RCC 7860 (cell line): ENCODE measurements around the gene FNDC7.
A peak's percentile ranks its signal among the peaks of the same experiment; 100 is the strongest.
"Not testable (repeated sequence)": the region's sequence is repeated elsewhere in the genome, so short reads cannot be mapped to it uniquely, and the experiment has no call there.

Source experiments
- DNase-seq: peaks from one replicate; pipeline ENCODE4 v3.0.0-alpha.2; 2015; ENCODE audit warnings: low spot score
- FAIRE-seq: peaks from 2 replicates; lab custom pipeline; 2012; peaks lifted over from hg19 to GRCh38; lab: Jason Lieb, UNC

Gene FNDC7

DNA sequence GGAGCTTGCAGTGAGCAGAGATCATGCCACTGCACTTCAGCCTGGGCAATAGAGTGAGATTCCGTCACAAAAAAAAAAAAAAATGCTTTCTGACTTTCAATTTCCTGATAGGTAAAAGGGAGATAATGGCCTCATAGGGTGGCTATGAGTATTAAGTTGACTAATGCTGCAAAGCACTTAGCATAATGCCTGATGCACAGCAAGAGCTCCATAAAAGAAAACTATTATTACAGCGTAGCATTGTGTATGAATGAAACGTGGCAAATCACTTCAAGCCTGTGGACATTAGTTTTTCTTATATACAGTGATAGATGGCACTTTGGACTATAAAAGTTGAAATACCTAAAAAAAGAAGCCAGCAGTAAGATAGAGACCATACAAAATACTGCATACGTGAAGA lies 16.8 kb downstream of the FNDC7 start:
- FAIRE-seq (no peak), DNase-seq (no peak)

DNA sequence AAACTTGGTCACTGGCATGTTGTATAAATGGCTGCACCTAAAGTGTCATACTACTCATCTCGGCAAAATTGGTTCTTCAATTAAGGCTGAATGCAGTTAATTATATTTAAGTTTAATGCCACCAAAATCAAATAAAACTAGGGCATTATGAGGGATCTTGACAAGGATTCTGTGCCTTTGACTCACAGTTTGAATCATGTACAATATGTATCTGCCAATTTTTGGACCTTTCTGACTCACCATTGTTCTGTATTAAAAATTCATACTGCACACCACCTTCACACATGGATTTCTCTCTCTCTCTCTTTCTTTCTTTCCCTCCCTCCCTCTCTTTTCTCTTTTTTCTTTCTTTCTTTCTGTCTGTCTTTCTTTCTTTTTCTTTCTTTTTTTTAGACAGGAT lies 19.7 kb downstream of the FNDC7 start:
- DNase-seq (no peak), FAIRE-seq (no peak)

DNA sequence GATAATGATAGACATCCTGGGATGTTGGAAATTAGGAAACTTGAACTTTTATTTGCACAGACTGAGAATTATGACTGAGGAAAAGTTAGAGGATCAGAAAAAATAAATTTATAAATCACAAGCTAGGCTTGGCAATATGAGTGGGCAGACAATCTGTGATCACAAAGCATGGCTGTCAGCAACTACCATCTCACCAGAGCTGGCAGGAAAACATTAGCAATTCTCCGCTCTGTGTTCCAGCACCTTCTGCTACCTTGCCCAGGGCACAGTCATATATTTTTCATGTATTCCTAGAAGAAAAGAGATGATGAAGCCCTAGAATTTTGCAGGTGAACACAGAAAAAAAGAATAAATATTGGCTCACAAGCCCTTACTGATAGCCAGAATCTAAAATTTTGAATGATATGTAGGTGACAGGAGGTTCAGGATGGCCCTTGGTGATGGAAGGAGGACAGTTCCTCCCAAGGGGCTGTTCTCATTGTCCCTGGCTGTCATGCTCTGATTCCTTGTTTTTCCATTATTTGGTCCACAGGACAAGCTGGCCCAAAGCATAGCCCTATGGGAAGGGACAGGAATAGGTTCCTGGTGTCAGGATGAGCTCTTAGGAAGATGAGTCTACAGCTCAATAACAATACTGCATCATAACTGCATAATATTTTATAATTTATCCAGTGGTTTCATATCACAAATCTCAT lies 21.6 kb downstream of the FNDC7 start:
- no peak for FAIRE-seq

DNA sequence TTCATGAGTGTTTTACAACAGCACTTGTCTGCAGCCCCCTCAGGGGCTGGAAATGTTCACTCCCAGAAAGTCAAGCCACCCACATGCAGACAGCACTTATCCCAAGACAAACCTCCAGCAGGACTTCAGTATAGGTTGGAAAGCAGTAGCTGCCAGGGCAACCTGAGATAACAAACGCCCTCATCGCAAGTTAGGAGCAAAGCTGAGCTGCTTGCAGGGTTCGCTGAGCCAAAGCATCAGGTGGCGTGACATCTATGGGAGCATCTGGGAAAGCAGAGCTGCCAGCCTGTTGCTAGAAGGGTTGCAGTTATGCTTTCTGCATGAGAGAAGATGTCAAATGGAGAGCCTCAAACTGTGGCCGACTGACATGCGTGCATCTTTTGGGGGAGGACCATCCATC lies 29.5 kb downstream of the FNDC7 start:
- no peak for DNase-seq
- FAIRE-seq = no peak

More for the DNA sequence above, 21.6 kb downstream of the FNDC7 start:
- no peak for DNase-seq

DNA sequence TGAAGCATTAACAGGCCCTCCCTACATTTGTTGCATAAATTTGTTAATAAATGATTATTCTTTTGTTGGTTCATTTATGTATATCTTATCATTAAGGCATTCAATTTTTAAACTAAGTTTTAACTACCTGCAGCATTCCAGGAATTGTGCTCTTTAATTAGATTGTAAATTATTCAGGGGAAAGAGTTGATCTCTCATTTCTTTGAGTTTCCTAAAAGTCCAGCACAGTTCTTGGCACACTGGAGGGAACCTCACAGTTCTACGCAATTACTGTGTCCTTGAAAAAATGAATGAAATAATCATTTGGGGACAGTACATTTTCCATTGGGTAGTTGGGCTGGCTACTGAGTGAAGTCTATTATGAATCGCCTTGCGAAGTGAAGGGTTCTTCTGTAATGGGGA lies 33.3 kb downstream of the FNDC7 start:
- FAIRE-seq = no peak
- DNase-seq = no peak

DNA sequence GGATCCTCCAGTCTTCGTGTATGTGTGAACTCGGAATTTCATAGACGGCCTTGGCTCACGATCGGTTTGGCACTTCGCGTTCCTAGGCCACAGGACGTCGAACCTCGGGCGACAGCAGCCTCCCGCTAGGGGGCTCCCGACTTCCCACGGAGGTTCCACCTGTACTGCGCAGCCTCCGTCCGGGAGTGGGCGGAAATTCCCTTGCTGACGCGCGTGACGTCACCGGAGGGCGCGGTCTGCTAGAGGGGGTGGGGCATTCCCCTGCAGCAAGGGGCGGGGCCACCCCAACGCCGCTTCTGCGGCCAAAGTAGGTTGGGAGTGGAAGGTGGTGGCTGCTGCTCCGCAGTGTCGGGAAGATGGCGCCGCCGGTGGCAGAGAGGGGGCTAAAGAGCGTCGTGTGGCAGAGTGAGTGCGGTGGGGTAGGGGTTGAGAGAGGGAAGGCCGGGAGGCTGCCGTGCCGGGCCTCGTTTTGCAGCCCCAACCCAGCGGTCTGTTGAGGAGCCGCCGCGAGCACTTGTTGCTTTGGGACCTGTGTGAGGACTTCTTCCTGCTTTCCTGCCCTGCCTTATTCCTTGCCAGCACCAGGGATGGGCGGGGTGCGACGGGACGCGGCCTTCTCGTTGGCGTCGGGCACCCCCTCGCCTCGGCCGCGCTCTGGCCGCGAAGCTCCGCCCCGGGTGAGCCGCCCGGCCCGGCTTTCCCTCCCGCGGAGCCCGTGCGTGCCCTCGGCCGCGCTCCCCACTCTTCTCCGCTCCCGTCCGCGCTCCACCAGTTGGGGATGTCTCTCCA lies 33.9 kb downstream of the FNDC7 start, which contains the start of gene STXBP3:
Gene STXBP3 (plus strand): TSS at position 293 of the 789 bp plus-strand sequence. CDS start 64 bp downstream, at position 357.
- DNase-seq = peak; percentile 94
- peak; percentile 86 for FAIRE-seq

DNA sequence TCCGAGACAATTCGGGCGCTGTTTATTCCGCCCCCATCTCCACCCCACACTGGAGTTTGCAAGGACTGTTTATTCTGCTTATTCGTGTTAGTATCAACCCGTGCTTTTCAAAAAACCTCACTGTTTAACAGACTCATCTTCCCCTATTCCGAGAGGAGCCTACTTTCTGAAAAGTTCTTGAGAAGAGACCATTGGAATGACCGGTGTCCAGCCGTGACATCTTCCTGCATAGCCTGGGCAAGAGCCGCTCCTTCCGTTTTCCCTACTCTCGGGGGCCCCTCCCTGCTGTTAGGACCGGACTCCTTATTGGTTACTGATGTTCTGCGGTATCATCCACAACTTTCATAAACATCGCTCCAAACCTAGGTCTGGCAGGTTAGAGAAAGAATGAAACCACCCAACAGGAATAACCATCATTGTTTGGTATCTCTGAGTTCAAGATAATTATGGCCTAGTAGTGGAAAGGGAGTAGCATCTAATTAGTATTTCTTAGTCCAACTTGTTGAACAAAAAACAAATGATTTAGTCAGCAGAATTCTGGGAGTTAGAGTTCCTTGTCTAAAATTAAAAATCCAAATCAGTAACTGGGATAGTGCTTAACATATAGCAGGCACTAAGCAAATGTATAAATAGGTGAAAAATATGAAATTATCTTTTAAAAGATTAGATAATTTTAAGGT lies 34.6 kb downstream of the FNDC7 start:
- FAIRE-seq = peak; percentile 77
- peak; percentile 74 for DNase-seq

DNA sequence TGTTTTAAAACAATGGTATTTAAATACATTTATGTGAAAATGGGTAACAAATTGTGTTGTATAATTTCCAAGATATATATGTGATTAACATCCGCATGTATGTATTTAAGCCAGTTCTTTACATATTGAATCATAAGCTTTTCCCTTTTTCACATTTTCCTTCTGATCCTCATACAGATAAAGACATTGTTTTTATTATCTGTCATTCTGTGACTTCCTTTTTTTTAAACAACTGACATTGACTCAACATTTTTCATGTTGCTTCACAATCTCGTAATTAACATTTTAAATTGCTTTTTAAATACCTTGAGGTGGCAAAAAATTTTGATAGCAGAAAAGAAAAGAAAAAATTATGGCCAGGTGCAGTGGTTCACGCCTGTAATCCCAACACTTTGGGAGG lies 35.2 kb downstream of the FNDC7 start:
- DNase-seq = no peak
- FAIRE-seq = no peak

DNA sequence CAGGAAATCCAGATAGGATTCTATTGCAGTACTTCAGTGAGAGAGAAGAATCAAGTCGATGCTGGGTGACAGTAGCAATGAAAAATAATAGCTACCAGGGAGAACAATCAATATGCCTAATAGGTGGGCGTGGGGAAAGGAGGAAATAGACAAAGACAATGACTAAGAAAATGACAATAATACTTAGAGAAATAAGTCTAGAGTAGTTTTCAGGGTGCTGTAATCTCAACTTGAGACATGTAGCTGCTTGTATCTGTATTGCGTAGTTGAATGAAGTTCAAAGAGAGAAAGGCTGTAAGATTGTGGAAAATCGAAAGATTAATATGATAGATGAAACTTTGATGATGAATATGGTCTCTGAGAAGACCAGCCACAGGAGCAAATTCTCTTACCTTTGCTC lies 36.4 kb downstream of the FNDC7 start:
- DNase-seq = no peak
- no peak for FAIRE-seq

DNA sequence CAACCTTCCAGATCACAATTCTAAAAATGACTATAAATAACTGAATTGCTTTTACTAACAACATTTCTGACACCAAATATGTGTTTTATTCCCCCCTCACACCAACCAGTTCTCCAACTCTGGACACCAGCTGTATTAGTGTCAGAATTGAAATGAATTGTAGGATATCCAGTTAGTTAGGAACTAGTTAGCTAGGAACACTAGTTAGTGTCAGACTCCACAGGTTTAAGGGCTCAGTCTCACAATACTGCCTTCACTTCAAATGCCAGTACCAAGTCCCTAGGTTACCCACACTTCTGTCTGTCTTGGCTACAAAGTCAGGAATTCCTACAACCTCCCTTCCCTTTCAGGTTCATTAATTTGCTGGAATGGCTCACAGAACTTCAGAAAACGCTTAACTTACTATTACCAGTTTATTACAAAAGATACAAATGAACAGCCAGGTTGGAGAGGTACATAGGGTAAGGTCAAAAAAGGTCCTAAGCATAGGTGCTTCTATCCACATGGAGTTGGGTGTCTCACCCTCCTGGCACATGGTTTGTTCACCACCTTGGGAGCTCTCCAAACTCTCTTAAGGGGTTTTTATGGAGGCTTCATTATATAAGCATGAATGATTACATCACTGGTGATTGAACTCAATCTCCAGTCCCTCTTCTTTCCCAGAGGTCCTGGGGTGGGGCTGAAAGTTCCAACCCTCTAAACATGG lies 37.9 kb downstream of the FNDC7 start:
- FAIRE-seq (peak; percentile 50), DNase-seq (peak; percentile 24)

DNA sequence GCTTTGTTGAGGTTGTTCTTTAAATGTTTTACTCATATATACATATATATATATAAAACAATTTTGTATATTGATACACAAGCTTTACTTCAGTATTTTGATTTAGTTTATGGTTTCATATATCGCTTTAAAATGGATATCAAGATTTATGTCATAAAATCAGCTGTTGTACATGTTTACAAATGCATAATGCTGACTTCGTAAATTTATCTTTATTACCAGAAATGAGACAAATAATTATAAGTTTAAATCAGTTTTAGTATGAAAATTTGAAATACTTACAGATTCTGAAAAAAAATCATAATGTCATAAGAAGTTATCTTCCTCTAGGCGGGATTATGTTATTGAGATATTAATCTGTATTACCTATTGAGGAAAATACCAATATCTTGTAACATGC lies 40.7 kb downstream of the FNDC7 start:
- DNase-seq (no peak), FAIRE-seq (no peak)

DNA sequence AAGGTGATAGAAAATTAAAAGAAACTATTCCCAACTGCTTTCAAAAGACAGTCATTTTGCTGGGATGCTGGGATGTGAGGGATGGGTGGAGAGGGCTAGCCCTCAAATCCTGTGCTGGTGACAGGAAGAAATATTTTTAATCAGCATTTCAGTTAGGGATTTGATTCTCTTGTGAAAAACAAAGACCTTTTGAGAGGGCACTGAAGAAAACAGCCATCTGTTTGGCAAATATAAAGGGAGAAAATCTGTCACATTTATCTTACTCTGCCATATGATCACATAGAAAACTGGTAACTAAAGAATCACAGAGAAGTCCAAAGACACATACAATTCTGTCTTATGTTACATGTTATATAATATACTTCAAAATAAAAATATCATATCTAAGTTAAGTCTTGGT lies 46.1 kb downstream of the FNDC7 start:
- no peak for FAIRE-seq
- no peak for DNase-seq

DNA sequence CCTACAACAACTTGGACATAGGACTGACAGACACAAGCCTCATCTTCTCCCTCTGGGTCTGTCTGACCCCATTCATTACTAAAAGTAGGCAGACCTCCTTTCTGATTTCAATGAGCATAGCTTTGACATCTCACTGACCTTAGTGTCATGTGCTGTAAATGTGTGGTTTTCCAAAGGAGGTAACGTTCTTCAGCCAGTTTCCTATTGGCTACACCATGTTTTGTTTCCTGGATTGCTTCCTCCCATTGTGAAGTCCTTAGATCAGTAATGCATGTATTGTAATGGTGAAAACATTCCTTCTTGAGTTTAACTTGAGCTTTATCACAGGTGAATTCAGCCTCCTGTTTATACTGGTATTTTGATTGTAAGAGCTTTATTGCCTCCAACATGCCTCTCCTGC lies 54.4 kb downstream of the FNDC7 start:
- no peak for FAIRE-seq

DNA sequence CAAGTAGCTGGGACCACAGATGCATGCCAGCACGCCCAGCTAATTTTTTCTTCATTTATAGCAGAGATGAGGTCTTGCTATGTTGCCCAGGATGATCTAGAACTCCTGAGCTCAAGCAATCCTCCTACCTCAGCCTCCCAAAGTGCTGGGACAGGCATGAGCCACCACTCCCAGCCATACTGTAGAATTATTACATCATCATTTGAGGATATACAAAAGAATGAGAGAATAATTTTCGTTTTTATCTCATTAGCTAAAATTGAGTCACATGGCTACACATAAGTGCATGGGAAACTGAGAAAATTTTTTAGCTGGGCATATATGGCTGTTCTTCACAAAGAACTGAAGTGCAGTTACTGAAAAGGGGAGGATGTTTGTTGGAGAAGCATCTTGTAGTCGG lies 55.0 kb downstream of the FNDC7 start:
- no peak for FAIRE-seq
- no peak for DNase-seq

More for the DNA sequence above, 54.4 kb downstream of the FNDC7 start:
- DNase-seq = no peak

DNA sequence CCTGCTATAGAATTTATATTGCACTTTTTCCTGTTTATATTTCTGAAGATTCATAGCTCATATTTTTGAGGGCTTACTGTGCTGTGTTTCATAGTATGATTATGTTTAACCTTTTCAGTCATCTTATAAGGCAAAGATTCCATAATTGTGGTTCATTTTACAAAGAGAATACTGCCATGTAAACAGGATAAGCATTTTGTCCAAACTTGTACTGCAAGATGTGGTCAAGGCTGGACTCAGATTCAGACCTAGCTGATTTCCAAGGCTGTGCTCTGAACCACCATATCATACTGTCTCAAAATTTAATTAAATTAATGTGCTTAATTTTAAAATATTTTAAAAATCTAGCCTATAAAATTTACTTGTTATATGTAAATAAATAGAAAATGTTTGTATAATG lies 65.1 kb downstream of the FNDC7 start:
- DNase-seq (no peak), FAIRE-seq (no peak)

DNA sequence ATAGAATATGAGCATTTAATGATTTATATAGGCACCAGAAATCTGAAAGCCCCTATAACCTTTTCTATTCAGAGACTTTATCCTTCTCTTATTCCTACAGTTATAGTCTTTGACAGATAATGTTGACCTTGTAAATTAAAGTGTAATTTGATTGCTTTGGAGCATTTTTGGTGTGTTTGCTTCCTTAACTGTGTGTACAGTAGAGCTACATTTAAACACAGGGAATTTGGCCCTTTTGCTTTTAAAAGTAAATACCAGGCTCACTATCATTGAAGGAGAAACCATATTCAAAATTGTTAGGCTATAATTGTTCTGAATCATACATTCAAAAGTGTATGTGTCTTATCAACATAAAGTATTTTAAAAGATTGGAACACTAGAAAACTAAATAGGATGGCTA lies 66.7 kb downstream of the FNDC7 start:
- FAIRE-seq (no peak), DNase-seq (no peak)

DNA sequence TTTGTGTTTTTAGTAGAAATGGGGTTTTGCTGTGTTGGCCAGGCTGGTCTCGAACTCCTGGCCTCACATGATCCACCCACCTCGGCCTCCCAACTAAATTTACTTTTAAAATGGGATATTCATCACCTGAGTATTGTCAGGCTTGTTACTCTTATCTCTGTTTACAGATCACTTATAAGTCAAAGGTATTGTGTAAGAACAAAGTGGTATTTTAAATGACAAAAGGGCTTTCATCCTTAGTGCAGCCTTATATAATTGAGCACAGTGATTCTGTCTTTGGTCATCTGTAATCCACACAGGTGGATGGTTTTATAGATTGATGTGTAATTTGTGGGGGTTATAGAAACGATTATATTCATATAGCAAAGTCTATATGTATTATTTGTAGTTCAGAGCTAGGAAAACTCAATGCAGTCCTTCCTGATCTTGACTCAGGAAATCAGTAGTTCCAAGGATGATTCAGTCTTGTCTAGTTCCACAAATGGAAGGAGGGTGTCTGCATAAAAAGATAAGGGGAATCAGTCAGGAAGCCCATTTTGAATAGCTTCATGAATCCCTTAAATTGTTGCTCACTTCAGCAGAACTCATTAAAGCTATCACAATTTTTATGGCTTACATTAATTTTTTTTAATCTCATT lies 68.3 kb downstream of the FNDC7 start:
- FAIRE-seq (no peak), DNase-seq (no peak)

DNA sequence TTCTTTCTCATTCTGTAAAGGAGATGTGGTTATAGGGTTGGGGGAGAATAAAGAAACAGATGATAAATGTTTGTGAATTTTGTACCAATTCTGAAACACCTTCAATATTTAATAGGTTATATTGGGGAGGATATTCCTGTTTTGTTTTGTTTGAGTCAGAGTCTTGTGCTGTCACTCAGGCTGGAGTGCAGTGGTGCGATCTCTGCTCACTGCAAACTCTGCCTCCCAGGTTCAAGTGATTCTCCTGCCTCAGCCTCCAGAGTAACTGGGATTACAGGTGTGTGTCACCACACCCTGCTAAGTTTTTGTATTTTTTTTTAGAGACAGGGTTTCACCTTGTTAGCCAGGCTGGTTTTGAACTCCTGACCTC lies 68.9 kb downstream of the FNDC7 start:
- FAIRE-seq, DNase-seq: not testable (repeated sequence)

DNA sequence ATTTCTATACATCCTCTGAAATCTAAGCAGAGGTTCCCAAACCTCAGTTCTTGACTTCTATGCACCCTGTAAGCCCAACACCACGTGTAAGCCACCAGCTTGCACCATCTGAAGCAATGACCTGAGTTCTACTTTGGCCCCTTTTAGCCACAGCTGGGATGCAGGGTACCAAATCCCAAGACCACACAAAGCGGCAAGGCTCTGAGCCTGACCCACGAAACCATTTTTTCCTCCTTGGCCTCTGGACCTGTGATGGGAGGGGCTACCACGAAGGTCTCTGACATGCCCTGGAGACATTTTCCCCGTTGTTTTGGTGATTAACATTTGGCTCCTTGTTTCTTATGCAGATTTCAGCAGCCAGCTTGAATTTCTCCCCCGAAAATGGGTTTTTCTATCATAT lies 72.6 kb downstream of the FNDC7 start:
- FAIRE-seq (no peak), DNase-seq (no peak)

DNA sequence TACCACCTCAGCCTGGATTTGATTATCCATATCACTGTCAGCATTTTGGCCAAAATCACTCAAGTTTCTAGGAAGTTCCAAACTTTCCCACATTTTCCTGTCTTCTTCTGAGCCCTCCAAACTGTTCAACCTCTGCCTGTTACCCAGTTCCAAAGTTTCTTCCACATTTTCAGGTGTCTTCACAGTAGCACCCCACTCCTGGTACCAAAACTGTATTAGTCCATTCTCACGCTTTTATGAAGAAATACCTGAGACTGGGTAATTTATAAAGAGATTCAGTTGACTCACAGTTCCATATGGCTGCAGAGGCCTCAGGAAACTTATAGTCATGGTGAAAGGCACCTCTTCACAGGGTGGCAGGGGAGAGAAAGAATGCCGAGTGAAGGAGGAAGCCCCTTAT lies 73.2 kb downstream of the FNDC7 start:
- DNase-seq (no peak), FAIRE-seq (no peak)

DNA sequence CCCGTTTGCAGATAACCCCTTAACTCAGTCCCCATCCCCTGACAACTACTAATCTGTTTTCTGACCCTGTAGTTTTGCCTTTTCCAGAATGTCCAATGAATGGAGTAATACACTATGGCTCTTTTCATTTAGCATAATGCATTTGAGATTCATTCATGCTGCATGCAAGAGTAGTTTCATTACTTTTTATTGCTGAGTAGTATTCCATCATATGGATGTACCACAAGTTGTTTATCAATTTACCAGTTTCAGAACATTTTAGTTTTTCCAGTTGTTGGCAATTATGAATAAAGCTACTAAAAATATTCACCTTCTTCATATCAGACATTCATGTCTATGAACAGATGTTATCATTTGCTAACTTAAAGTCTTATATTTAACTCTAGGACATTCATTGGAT lies 79.1 kb downstream of the FNDC7 start:
- FAIRE-seq = no peak

More for the DNA sequence above, 79.1 kb downstream of the FNDC7 start:
- no peak for DNase-seq
